Hematopoietic multipotent progenitor cell treated with erythropoietin and hydrocortisone succinate and interleukin-3 and kit ligand, for 17 days (in vitro differentiated cells): ENCODE results near the gene SP2.

Experiments used
- DNase-seq: peaks from one replicate; pipeline ENCODE4 v3.0.0-alpha.2; 2015; ENCODE audit warnings: low spot score

SP2 gene

DNA sequence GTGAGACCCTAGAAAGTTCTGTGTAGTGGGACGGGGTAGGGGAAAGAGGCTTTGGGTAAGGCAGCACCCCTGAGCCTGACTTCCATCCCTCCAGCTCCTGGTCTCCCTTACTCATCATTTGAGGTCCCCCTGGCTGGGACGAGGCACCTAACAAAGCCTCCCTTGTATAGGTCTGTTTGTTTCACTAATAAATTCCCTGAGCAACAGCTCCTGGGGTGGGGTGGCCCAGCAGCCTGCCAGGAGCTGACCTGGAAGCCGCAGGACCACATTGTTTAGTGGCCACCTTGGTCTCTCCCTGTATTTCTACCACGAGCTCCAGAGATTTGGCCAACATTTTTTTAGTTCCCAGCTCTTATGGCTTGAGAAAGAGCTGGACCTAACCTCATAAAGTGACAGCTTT lies 54.4 kb downstream of the SP2 start:
- DNase-seq = no peak

DNA sequence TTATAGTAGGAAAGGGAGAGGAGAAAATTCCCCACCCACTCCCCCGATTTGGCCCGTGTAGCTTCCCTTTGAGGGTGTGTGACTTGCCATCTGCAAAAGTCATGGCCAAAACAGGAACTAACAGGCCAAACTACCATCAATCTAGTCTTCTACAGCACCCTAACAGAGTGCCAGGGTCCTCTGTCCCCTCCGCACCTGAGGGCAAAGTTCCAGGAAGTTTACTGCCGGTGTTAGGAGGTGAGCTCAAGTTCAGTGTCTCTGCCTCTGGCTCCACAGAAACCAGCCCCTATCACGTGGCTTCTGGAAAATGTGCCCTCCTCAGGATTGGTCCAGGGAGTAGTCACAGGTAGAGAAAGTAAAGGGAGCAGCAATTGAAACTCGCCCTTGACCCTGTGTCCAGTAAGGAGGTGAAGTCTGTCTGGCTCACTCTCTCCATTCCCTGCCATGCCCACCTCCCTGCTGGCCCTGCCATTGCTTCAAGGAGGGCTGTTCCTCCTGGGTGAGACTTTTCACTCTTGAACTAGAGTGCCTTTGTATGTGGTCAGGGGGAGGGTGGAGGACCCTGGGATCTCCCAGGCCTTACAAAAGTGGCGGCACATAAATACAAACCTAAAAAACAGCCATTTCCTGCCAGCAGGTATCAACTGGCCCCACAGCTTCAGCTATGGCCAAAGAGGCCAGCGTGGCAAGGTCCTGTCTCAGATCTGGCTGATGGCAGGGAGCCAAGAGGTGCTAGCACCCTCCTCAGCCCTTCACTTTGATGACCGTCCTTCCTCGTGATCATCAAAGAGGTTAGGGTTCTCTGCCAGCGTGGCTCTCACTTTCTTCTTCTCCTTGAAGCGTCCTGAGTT lies 56.4 kb downstream of the SP2 start:
- DNase-seq = no peak

DNA sequence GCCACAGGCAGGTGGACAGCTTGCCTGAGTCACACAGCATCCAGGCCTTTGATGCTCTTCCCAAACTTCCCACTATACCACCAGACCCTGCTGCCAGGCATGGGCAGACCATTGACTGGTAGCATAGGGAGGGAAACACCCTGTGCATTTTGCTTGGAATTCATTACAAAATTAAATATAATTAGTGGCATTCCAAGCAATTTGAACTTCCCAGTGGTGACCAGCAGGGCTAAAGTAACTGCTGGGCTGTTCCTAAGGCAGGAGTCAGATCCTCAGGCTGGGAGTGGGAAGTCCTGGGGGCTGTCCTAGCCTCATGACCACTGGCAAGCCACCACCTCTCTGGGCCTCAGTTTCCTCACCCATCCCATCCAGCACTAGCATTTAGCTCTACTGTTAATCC lies 57.9 kb downstream of the SP2 start:
- no peak for DNase-seq

DNA sequence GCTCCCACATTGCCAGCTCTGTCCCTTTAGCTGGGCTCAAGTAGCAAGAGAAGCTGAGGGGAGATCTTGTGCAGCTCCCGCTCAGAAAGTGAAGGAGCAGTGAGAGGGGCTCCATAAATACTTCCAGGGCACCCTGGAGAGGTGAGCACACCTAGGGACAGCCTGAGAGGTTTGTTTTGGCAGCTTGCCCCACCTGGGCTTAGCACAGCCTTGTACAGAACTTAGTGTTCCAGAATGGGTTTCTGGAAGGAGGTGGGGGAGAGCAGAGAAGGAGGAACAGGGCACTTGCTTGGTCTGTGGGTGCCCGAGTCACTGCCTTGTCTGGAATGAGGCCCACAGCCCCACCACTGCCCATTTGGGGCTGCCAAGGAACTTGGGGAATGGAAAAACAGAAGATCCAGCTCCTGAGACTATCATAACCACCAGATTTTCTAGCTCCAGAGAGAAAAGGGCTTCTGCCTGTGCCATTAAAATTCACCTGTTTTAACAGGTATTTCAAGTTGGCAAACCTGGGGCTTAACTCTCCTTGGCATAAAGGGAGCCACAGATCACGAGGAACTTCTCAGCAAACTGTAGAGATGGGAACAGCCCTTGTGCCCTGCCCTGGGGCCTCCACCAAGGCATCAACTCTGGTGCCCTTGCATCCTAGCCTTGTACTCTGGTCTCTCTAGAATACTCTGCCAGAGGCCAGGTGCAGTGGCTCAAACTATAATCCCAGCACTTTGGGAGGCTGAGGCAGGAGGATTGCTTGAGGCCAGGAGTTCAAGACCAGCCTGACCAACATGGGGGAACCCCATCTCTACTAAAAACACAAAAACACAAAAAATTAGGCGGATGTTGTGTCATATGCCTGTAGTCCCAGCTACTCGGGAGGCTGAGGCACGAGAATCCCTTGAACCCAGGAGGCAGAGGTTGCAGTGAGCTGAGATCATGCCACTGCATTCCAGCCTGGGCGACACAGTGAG lies 59.7 kb downstream of the SP2 start:
- no peak for DNase-seq

DNA sequence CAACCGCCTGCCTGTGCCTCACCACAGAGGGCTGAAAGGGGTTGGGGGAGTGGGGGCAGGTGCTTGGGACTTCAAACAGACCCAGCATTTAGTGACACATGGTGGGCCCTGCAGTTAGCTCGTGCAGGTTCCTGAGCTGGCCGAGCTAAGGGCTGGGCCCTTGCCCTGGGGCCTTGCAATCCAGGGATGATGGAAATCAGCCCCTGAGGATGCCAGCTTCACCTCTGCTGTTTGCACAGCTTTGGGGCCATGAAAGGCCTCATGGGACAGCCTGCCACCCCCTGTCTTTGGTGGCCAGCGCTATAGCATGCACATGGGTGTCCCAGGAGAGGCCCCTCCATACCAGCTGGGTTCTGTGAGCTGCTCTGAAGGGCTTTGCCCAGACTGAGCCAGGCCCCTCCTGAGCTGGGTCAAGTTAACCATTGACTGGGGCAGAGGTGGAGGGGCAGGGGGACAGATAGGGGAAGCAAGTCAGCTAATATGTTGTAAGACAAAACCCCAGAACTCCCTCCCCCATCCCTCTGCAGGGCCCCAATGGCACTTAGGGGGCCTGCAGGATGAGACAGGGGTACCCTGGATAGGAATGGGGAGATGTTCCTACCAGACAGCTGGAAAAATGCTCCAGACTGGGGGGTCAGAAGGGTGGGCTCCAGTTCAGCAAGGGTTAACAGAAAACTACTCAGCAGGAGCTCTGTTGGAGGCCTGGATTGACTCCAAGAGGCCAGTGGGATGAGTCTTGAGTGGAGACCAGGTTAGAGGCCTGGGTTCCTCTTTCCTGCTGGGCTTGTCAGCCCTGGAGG lies 61.0 kb downstream of the SP2 start:
- no peak for DNase-seq

DNA sequence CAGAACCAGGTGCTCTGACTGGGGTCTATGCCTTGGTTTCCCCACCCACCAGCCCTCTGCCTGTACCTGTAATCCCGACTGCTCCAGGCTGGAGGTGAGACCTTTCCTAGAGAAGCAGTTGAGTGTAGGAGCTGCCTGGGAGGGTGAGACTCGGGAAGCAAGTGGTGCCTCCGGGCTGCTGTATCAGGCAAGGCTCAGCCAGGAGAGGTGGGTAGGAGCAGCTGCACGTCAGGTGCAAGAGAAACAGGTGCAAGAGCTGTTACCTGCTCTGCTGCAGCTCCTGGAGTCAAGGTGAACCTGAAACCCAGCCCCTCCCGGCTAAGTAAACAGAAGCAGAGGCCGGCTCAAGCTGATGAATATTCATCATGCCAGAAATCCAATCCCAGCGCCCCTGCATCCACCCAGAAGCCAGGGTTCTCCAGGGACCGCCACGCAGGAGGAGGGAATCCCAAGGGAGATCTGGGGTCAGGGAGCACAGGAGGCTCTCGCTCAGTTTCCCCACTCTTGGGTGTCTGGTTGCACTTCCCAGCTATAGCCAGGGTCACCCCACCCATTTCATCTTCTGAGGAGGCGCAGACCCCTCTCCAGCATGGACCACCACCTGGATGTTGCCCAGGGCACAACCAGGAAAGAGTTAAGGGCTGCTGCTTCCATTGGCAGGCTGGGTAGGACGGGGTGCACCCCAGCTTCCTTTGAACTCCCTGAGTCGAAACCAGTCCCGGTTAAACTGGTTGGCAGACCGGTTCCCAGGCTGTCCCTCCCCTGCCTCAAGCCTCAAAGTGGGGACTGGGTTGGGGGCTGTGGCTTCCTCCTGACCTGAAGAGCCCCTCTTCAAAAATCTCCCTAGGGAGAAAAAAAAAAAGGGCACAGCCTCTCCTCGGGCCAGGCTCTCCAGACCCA lies 61.8 kb downstream of the SP2 start, which contains the start of gene PRR15L:
PRR15L (minus strand) TSS at position 293 of the 900 bp plus-strand sequence. CDS start 4,649 bp downstream, outside the sequence.
- no peak for DNase-seq

DNA sequence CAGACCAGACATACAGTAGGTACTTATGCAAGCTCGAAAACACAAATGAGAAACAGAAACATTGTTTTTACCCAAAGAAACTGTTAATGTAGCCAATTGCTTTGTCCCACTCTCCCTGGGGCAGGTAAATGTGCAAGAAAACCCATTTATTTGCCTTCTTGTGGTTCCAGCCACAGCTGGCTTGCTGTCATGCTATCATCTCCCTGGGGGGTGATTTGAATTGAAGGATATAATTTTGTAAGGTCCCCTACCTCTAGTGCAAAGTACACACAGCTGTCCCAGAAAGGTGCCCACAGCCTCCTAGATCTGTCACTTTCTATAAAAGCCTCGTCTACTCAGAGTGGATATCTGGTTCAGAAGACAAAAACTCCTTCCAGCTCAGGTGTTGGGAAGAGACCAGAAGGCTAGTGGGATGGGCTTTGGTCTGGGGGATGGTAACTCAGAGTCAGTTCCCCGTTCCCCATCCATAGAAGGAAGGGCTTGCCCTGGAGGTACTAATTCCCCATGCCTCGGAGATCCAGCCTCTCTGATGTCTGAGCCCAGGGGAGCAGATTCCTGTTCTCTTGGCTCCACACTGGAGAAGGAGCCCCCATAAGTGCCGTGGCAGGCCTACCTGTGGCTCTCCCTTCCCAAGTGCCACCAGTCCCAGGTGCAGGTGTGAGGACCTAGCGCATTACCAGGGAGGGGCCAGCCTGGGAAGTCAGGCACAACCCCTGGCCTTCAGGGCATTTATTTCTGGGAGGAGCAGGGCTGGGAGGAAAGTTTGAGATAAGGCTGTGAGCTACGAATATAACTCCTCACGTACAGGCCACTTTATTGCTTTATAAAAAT lies 64.0 kb downstream of the SP2 start:
- DNase-seq = no peak

DNA sequence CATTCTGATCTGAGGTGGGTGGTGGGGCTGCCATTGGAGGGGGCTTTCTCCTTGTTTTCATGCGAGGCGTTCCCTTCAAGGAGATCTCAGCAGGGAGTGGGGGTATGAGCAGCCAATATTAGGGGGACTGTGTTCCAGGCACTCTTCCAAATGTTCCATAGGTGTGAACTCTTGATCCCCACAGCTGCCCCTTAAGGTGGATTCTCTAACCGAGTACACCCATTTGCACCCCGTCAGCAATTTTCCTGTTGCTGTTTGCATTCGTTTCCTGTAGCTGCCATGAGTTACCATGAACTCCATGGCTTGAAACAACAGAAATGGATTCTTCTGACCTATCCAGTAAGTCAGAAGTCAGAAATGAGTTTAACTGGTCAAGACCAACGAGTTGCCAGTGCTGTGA lies 65.4 kb downstream of the SP2 start:
- no peak for DNase-seq

DNA sequence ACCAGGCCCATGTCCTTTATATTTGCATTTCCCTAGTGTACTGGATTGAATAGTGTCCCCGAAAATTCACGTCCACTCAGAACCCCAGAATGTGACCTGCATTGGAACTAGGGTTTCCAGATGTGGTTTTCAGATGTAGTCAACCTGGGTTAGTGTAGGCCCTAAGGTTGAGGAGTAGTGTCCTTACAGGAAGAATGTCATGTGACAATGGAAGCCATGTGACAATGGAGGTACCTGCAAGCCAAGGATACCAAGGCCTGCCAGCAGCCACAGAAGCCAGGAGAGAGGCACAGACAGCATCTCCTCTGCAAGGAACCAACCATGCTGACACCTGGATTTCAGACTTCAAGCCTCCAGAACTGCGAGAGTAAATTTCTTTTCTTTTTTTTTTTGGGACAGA lies 66.9 kb downstream of the SP2 start:
- no peak for DNase-seq

DNA sequence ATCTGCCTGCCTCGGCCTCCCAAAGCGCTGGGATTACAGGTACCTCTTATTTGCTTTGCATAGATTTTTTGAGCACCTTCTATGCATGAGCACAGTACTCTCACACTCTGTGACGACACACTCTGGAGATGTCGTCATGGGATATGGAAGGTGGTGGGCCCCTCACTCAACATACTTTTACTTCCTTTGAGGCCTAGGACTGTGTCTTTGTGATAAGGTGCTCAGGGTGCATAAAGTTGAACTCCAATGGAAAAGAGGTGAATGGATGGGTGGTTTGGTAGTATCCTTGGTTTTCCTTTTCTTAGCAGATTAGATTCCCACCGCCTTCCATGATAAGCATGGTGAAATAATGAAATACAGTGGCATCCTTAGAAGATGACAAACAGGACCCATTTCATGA lies 68.8 kb downstream of the SP2 start:
- no peak for DNase-seq

DNA sequence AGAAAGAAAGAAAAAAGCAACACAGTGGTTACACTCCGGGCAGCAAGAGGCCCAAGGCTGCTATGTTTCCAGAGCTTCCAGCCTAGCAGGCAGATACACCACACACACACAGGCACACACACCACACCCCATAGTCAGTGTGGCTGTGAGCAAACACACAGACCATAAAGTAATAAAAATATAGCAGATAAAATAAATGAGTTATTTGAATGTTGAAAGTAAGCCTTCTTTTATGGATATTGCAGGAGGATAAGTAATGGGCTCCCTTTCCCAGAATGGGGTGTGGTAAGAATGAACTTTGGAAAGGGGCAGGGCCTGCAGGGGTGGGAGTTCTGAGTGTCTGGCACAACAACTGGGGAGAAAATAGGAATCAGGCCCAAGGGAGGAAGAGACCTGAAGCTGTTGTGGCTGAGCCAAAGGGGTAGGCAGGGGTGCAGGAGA lies 70.1 kb downstream of the SP2 start:
- DNase-seq = no peak

DNA sequence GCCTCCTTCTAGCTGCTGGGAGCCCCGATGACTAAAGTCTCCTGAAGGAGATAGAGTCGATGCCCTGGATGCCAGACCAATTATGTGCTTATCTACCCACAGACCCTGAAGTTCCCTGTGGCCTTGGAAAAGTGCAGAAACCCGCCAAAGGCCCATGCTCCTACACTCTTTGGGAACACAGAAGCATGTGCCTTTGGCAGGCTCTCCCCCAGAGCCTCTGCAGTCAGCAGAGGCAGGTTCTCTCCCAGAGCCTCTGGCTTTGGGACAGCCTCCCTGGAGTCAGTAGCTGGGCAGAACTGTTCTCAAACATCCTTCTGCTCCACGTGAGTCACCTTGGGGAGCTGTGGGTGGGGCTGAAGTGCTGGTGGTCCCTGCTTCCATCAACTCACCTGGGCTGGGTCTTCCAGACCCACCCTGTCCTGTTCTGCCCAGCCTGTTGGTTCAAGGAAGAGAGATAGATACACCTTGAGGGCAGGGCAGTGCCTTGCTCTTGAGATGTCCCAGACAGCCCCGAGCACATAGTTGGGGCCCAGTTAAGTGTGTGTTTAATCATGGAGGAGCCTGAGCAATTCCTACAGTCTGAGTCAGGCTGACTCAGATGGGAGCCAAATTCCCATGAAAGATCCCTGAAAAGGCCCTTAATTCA lies 71.7 kb downstream of the SP2 start:
- no peak for DNase-seq

DNA sequence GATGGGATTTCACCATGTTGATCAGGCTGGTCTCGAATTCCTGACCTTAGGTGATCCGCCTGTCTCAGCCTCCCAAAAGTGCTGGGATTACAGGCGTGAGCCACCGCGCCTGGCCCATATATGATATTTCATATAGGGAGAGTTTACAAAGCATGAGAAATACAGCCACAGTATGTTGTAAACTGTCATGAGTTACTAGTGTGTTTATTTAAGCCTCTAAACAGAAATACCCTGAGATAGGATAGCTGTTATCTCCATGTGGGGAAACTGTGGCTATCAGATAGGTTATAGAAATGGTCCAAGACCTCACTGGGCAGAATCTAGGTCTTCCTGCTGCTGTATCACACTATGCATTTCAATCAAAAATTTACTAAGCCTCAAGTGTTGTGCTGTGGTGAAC lies 72.8 kb downstream of the SP2 start:
- DNase-seq = no peak

DNA sequence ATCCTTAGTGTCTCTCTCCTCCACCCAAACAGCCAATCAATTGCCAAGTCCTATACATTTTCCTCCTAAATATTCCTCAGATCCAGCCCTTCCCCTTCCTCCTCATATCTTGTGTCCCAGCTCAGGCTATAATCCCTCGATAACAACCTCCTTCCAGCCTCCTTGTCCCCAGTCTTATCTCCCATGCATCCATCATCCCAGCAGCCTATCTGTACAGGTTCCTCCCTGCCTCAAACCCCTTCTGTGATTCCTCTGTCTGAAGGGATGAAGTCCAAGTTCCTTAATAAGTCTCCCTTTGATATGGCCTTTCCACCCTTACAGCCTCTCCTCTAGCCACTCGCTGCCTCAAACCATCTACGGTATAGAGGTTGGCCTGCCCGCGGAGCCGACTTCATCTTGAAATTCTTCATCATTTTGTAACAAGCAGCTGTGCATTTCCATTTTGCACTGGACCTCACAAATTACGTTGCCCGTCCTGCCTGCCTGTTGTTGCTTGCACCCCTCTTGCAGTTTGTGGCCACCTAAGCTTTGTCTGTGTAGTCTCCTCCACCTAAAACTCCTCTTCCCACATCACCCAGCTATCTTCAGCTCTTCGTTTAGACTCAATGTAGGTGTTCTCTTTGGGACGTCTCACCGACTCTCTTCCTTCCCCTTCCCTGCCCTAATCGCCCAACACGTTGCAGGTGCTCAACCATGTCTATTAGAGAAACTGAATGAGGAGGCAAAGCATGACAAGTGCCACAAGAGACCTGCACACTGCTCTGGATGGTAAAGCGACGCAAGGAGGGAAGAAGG lies 74.1 kb downstream of the SP2 start:
- DNase-seq = no peak

DNA sequence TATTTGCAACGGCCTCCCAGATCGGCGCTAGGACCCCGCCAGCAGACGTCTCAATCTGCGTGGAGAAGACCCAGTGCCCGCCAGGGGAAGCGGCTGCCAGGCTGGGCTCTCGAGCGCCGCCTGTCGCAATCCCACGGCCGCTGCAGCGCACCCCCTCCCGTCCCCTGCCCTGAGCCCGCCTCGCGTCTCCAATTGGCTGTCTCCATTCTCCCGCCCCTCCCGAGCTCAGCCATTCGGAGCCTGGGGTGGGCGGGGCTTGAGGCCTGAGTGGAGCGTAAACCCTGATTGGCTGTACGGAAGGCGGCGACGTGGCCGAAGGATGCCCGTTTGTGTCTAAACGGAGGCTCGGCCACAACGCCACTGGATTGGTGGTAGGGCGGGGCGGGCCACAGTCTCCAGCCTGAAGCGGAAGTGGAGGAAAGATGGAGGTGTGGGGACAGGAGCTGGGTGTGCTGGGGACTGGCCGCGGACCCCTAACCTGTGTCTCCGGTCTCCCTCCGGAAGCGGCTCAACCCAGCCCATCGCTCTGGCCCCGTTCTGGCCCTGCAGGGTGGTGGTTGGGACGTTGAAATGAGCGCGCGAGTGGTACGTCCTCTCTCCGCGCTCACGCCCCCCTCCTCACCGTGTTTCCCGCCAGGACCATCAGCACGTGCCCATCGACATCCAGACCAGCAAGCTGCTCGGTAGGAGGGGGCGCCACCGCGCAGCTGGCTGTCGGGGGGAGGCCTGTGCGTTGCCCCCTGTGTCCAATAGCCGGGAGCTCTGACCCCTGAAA lies 74.9 kb downstream of the SP2 start, which contains the start of gene CDK5RAP3:
CDK5RAP3 (plus strand) TSS at position 389 of the 775 bp plus-strand sequence; CDS start at position 423, 34 bp downstream.
- DNase-seq = peak; percentile 100

DNA sequence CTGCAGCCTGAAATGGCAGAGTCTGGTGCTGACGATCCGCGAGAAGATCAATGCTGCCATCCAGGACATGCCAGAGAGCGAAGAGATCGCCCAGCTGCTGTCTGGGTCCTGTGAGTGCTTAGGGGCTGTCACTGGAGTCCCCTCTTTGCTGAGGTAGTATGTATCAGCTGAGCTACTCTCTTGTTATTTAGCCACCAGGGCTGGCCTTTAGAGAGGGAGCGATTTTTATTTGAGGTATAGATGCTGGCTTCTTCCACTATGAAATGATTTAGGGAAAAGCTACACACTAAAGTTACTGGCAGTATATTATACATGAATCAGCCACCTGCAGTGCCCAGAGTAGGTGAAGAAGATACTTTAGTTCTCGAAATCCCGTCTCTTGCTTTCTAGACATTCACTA lies 77.5 kb downstream of the SP2 start:
- no peak for DNase-seq

DNA sequence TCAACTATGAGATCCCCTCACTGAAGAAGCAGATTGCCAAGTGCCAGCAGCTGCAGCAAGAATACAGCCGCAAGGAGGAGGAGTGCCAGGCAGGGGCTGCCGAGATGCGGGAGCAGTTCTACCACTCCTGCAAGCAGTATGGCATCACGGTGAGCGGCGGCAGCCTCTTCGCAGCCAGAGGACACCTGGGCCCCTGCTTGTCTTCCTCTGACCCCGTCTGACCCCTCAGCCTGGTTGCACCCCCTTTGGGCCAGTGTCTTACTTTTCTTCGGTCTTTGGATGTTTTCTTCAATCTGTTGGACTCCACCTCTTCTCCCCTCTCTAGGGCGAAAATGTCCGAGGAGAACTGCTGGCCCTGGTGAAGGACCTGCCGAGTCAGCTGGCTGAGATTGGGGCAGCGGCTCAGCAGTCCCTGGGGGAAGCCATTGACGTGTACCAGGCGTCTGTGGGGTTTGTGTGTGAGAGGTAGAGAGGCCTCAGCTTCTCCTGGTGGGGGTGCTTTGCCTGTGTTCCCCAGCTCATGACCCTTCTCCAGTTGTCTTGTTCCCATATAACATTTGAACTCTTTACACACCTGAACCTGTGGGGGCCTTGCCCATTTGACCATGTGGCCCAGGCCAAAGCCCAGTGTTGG lies 79.3 kb downstream of the SP2 start:
- no peak for DNase-seq
